Gastroesophageal sphincter (tissue), 4 donors: ENCODE data around the gene MIR17HG. TPM values are rescaled to one million over a fixed set of nuclear protein-coding genes. Genes with fewer than 3 reads are reported as not detected.

ENCODE experiments used
- ATAC-seq: fragments of 150-250 bp; one replicate; pipeline ENCODE4 v1.9.1; 2016; ENCODE audit warnings: mild to moderate bottlenecking, moderate library complexity
- H3K27ac ChIP-seq, 4 donors: fragments of 200-600 bp; sonication (generic) in 3 of 4; 1 replicate in 3 of 4; 2 replicates in 1 of 4; pipeline ENCODE4 v1.5.1; 2016 to 2019
- H3K27me3 ChIP-seq: fragments of 200-600 bp; sonication (generic); one replicate; pipeline ENCODE4 v1.5.1; 2019
- H3K36me3 ChIP-seq, 2 donors: fragments of 200-600 bp; sonication (generic); one replicate each; pipeline ENCODE4 v1.5.1; 2019; ENCODE audit warnings: control low read depth in 1 of 2
- H3K4me1 ChIP-seq, 3 donors: fragments of 200-600 bp; sonication (generic); 1 replicate in 2 of 3; 2 replicates in 1 of 3; pipeline ENCODE4 v1.5.1; 2016 to 2019; ENCODE audit warnings: control low read depth in 2 of 3
- H3K4me3 ChIP-seq, 2 donors: fragments of 200-600 bp; sonication (generic); one replicate each; pipeline ENCODE4 v1.5.1; 2019; ENCODE audit warnings: mild to moderate bottlenecking in 1 of 2, moderate library complexity in 1 of 2
- H3K9me3 ChIP-seq, 3 donors: fragments of 200-600 bp; sonication (generic); one replicate each; pipeline ENCODE4 v1.5.1; 2017 to 2019; ENCODE audit warnings: control low read depth in 2 of 3
- EP300 ChIP-seq: sonication (generic); formaldehyde crosslinking; IDR thresholded peaks from one replicate; pipeline ENCODE4 v1.6.1; 2017; ENCODE audit warnings: antibody characterized with exemption, mild to moderate bottlenecking
- POLR2A ChIP-seq, 2 donors: fragments of 450-650 bp; IDR thresholded peaks; one replicate each; pipeline ENCODE4 v1.6.1; 2017; ENCODE audit warnings: antibody characterized with exemption in 2 of 2, mild to moderate bottlenecking in 2 of 2, moderate library complexity in 1 of 2
- POLR2AphosphoS5 ChIP-seq: sonication (generic); formaldehyde crosslinking; IDR thresholded peaks from one replicate; pipeline ENCODE4 v1.6.1; 2017; ENCODE audit warnings: antibody characterized with exemption
- WGBS, 2 donors: methylation state at CpG; one replicate each; pipeline ENCODE4 v1.1.5; 2018; ENCODE audit warnings: low coverage in 1 of 2; 5-methylcytosine and 5-hydroxymethylcytosine counted together
- total RNA-seq, 4 donors: library from RNA; depleted of rRNA; stranded (reverse); fragments of >200 nt; gene quantifications; one replicate each; pipeline ENCODE4 v1.1.0, GENCODE V29; 2016
- TF ChIP-seq, protein P1 (sequence below), 4 experiments: fragments of 200-600 bp in 2 of 4; fragments of 450-650 bp in 2 of 4; sonication (generic) in 1 of 4; IDR thresholded peaks; one replicate each; pipeline ENCODE4 v1.5.1; 2017 to 2019; ENCODE audit warnings: antibody characterized with exemption in 4 of 4, mild to moderate bottlenecking in 2 of 4, moderate library complexity in 2 of 4

MIR17HG gene
- total RNA-seq = 1 to 10 TPM in 2 of 4 donors, under 1 TPM in 2; 0.27 to 9.3 (median 2.2) TPM

DNA sequence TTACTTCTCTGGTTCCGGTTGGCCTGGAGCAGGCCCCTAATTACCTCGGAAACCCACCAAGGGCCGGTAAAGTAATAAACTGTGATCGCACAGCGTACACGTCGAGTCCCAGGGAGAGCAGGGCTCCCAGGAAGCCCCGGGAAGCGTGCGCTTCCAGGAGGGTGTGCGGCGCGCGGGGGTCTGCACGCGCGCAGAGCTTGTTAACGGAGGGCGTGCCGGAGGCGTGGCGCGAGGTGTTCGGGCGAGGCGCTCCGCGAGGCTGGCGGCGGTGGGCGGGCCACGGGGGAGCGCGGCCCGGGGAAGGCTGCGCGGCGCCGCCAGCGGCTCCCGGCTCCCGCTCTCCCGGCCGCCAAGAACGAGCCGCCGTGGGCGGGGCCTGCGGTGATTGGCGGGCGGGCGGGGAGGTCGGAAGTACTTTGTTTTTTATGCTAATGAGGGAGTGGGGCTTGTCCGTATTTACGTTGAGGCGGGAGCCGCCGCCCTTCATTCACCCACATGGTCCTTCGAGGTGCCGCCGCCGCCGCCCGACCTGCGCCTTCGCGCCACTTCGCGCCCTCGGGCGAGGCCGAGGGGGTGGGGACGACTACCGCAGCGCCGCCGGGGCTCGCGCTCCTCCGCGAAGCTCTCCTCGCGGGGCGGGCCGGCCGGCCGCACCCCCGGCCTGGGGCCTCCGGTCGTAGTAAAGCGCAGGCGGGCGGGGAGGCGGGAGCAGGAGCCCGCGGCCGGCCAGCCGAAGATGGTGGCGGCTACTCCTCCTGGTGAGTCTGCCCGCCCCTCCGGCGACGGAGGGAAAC, at the start of gene MIR17HG:
MIR17HG (plus strand) TSS at position 486 of the 794 bp plus-strand sequence.
- Histone ChIP-seq H3K27ac (peak within 1 kb of the TSS; percentile 59 to 97 (median 96)), H3K27me3 (peaks cover 27% of the 10 kb centered on the region), H3K36me3 (peaks cover 0 to 19% of the 10 kb centered on the region in 2 donors), H3K9me3 (no peaks in the 10 kb centered on the region), H3K4me1 (peaks cover 0 to 37% (median 0%) of the 10 kb centered on the region in 3 donors), H3K4me3 (peak within 1 kb of the TSS; percentile 64 to 98)
- TF ChIP-seq POLR2A (IDR thresholded peaks at IDR 0.05) (peak; percentile 71 to 73), EP300 (no peak), POLR2AphosphoS5 (peak; percentile 66)
- TF ChIP-seq, protein P1, sequence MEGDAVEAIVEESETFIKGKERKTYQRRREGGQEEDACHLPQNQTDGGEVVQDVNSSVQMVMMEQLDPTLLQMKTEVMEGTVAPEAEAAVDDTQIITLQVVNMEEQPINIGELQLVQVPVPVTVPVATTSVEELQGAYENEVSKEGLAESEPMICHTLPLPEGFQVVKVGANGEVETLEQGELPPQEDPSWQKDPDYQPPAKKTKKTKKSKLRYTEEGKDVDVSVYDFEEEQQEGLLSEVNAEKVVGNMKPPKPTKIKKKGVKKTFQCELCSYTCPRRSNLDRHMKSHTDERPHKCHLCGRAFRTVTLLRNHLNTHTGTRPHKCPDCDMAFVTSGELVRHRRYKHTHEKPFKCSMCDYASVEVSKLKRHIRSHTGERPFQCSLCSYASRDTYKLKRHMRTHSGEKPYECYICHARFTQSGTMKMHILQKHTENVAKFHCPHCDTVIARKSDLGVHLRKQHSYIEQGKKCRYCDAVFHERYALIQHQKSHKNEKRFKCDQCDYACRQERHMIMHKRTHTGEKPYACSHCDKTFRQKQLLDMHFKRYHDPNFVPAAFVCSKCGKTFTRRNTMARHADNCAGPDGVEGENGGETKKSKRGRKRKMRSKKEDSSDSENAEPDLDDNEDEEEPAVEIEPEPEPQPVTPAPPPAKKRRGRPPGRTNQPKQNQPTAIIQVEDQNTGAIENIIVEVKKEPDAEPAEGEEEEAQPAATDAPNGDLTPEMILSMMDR (IDR thresholded peaks at IDR 0.05) = peak in 1 of 4 experiments; percentile 18
- ATAC-seq = peak; percentile 88
- no CpG with 5 or more reads among the region's 103 CpGs for WGBS, 2 donors

DNA sequence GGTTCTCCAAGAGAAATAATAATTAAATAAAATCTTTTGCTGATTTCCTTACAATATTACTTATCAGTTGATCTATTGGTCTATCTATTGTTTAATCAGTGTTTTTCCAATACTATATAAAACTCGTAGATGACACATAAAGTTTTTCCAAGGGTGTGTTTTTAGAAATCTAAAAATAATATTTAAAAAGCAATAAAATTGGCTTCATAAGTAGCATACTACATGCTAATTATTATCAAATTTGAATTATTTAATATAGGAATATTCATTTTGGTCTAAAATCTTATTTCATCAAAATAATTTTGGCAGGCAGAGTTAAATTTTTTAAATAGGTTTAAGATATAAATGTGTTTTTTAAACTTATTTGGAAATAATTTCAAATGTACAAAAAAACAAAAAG, 49.4 kb upstream of the MIR17HG start:
- no peak for ATAC-seq
- Histone ChIP-seq H3K27me3 (peaks cover 9% of the 10 kb centered on the region), H3K4me3 (no peak overlapping the region), H3K36me3 (no peaks in the 10 kb centered on the region), H3K4me1 (no peaks in the 10 kb centered on the region), H3K27ac (no peak overlapping the region), H3K9me3 (no peaks in the 10 kb centered on the region)
- 64 to 86% methylated on average over 1 of the region's 1 CpG for WGBS, 2 donors
- TF ChIP-seq EP300 = no peak
- TF ChIP-seq POLR2AphosphoS5 = no peak
- no peak for TF ChIP-seq POLR2A (IDR thresholded peaks at IDR 0.05)
- TF ChIP-seq, protein P1 (IDR thresholded peaks at IDR 0.05) = no peak

DNA sequence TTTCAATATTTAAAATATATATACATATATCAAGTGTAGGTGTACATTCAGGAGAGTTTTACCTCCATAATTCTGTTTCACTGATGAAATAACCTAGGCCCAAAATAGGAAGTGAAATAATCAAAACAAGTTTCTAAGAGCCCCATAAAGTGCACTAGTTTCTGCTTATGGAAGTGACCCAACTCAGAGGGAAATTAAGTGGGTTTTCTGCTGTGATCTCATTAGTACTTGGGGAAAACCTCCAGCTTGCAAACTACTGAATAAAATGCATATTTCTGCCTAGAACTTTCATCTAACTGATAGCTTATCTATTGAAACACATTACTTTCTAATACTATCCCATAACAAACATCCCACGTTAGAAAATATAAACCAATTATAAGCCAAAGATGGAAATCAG, 45.4 kb upstream of the MIR17HG start:
- peaks cover 9% of the 10 kb centered on the region for H3K27me3 ChIP-seq
- no peaks in the 10 kb centered on the region for H3K9me3 ChIP-seq
- 31 to 50% methylated on average over 1 of the region's 1 CpG for WGBS, 2 donors
- H3K4me3 ChIP-seq = no peak overlapping the region
- TF ChIP-seq POLR2AphosphoS5 (no peak), POLR2A (IDR thresholded peaks at IDR 0.05) (no peak), EP300 (no peak)
- TF ChIP-seq, protein P1 (IDR thresholded peaks at IDR 0.05) = no peak
- no peak overlapping the region for H3K27ac ChIP-seq
- no peaks in the 10 kb centered on the region for H3K36me3 ChIP-seq
- ATAC-seq = no peak
- H3K4me1 ChIP-seq = no peaks in the 10 kb centered on the region

DNA sequence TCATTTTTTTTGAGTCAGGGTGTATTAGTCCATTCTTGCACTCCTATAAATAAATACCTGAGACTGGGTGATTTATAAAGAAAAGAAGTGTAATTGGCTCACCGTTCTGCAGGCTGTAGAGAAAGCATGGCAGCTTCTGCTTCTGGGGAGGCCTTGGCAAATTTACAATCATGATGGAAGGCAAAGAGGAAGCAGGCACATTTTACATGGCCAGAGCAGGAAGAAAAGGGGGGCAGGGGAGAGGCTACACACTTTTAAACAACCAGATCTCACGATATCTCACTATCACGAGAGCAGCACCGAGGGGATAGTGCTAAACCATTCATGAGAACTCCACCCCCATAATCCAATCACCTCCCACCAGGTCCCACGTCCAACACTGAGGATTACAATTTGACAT, 44.5 kb upstream of the MIR17HG start:
- Histone ChIP-seq H3K9me3 (no peaks in the 10 kb centered on the region), H3K27me3 (peaks cover 14% of the 10 kb centered on the region), H3K27ac (no peak overlapping the region), H3K4me1 (no peaks in the 10 kb centered on the region), H3K36me3 (no peaks in the 10 kb centered on the region), H3K4me3 (no peak overlapping the region)
- 74 to 93% methylated on average over 4 to 5 of the region's 5 CpGs for WGBS, 2 donors
- ATAC-seq = no peak
- no peak for TF ChIP-seq POLR2AphosphoS5
- TF ChIP-seq EP300 = no peak
- TF ChIP-seq, protein P1 (IDR thresholded peaks at IDR 0.05) = no peak
- TF ChIP-seq POLR2A (IDR thresholded peaks at IDR 0.05) = no peak

DNA sequence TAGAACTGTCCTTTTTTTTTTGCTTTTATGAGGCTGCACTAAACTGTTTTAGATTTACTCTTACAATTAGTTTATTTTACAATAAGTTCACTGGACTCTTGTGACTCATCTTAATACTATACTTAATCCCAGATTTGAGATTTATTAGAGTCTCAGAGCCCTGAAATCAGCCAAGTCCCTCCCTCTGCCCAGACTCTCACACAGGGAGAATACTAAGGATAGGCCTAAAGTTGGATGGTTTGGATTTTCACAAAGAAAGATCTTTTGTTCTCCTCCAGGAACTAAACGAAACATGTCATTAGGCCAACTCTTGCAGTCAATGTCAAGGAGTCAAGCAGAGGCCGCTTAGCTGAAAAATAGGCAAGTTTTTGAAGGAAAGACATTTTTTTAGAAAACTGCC, 42.7 kb upstream of the MIR17HG start:
- H3K27me3 ChIP-seq = peaks cover 19% of the 10 kb centered on the region
- no peaks in the 10 kb centered on the region for H3K4me1 ChIP-seq
- H3K4me3 ChIP-seq = no peak overlapping the region
- no peak for ATAC-seq
- H3K36me3 ChIP-seq = no peaks in the 10 kb centered on the region
- no peaks in the 10 kb centered on the region for H3K9me3 ChIP-seq
- TF ChIP-seq POLR2AphosphoS5 (no peak), EP300 (no peak), POLR2A (IDR thresholded peaks at IDR 0.05) (no peak)
- TF ChIP-seq, protein P1 (IDR thresholded peaks at IDR 0.05) = no peak
- H3K27ac ChIP-seq = no peak overlapping the region
- 38 to 55% methylated on average over 2 of the region's 2 CpGs for WGBS, 2 donors
